PFSK-1 (cell line): ENCODE measurements around the gene CDK6.

Experiments
- POLR2AphosphoS5 ChIP-seq: IDR thresholded peaks from 2 replicates; pipeline ENCODE4 v1.6.1; 2012; ENCODE audit warnings: low read depth, mild to moderate bottlenecking, control low read depth, low read length, moderate library complexity
- SIN3A ChIP-seq: IDR thresholded peaks from 2 replicates; pipeline ENCODE4 v1.6.1; 2012; ENCODE audit warnings: mild to moderate bottlenecking, low read length, moderate library complexity, borderline replicate concordance; ENCODE audit not compliant: insufficient read depth
- TAF1 ChIP-seq: IDR thresholded peaks from 2 replicates; pipeline ENCODE4 v1.6.1; 2012; ENCODE audit warnings: low read length, control low read depth, borderline replicate concordance; ENCODE audit not compliant: insufficient read depth

- TF ChIP-seq TAF1, result no peak
- no peak for TF ChIP-seq SIN3A
- peak; percentile 34; the same call in 1 of the 2 replicates for TF ChIP-seq POLR2AphosphoS5
Observed at GRCh38 chr7:92557249-92557648, 279.1 kb downstream of the CDK6 start.
